ENCODE results near the gene ATP11C. TPM values are rescaled to one million over a fixed set of nuclear protein-coding genes. Genes with fewer than 3 reads are reported as not detected.

Gene ATP11C
- total and polyA plus RNA-seq, 2 of the 4 experiments (the other 2 are of a cell fraction) = 19.3 to 40.0 TPM

DNA sequence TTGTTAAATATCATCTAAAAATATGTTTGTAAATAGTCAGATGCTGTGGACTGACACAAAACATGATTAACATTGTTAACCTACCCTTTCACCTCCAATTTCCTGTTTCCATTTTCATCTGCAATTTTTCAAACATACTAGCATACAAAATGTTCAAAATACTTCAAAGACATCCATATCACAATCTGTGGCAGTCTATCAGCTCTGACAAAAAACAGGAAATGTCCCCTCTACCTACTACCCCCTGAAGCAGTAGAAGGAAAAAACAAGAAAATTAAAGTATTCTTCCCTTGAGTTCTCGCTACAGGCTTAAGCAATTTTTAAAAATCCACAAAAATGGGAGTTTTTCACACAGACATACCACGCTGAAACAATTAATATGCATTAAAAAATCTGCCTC, 116.6 kb downstream of the ATP11C start:
- POLR2A ChIA-PET (ENCODE audit: unreplicated experiment) = no interaction called here
- dilution Hi-C loops (cut with HindIII; ENCODE audit: low sequenced_read_pairs, unreplicated experiment) = no loop called here
- Histone ChIP-seq H3K14ac (replicated peaks; ENCODE audit: low read depth, low read length) (no peak overlapping the region), H2BK15ac (ENCODE audit: low read depth, low read length) (no peak overlapping the region), H3K27me3 (ENCODE audit: control insufficient read depth, insufficient read depth, low read length) (no peaks in the 10 kb centered on the region), H3K4ac (ENCODE audit: low read depth, low read length) (no peak overlapping the region), H4K20me1 (ENCODE audit: insufficient read depth, low read length) (no peaks in the 10 kb centered on the region), H4K5ac (ENCODE audit: low read depth, low read length) (no peak overlapping the region), H3K27ac (ENCODE audit: insufficient read depth, low read length) (no peak overlapping the region), H3K4me3 (ENCODE audit: insufficient read depth, low read depth, low read length) (no peak overlapping the region), H4K8ac (ENCODE audit: low read depth in 2 of 2, low read length in 2 of 2) (no peak overlapping the region), H3K9me1 (ENCODE audit: insufficient read depth, low read length) (no peaks in the 10 kb centered on the region), H3K79me1 (ENCODE audit: low read depth in 1 of 2, low read length in 2 of 2) (no peaks in the 10 kb centered on the region), H2AFZ (replicated peaks; ENCODE audit: low read length, poor library complexity) (no peak overlapping the region), H3K23ac (ENCODE audit: low read depth, low read length) (no peak overlapping the region), H3K56ac (ENCODE audit: extremely low read depth, insufficient read depth, low read length) (no peak overlapping the region), H2AK5ac (ENCODE audit: low read depth, low read length) (no peak overlapping the region), H3K9me3 (ENCODE audit: control insufficient read depth, insufficient read depth, low read length) (no peaks in the 10 kb centered on the region), H3K36me3 (ENCODE audit: control insufficient read depth, insufficient read depth, low read length) (0 out of 2 replicates have a peak, but pooled peaks cover 1% of the 10 kb centered on the region), H3K4me2 (ENCODE audit: low read depth, low read length) (no peak overlapping the region), H2BK120ac (ENCODE audit: low read depth, low read length) (no peak overlapping the region), H2AK9ac (replicated peaks; ENCODE audit: low read depth, low read length, poor library complexity) (no peak overlapping the region), H3K18ac (ENCODE audit: low read depth, low read length) (no peak overlapping the region), H3K9ac (ENCODE audit: low read depth, low read length) (no peak overlapping the region), H4K91ac (ENCODE audit: insufficient read depth, low read depth, low read length) (no peak overlapping the region), H2BK20ac (ENCODE audit: low read depth, low read length) (no peak overlapping the region), H2BK5ac (ENCODE audit: low read depth, low read length, poor library complexity, severe bottlenecking) (no peak overlapping the region), H3K4me1 (ENCODE audit: control insufficient read depth, insufficient read depth, low read length) (peaks cover 2% of the 10 kb centered on the region; the same call in 1 of the 2 replicates)
- intact Hi-C loops (cut with micrococcal nuclease) = no loop called here
- in situ Hi-C loops (cut with MboI; ENCODE audit: low sequenced_read_pairs) = no loop called here
- no peak for DNase-seq
- BruUV-seq (replicated peaks) = no TSS peak
- CTCF ChIA-PET = no interaction called here
- WGBS, 2 experiments (ENCODE audit: extremely low coverage in 2 of 2, insufficient read length in 1 of 2) = no CpG with 5 or more reads among the region's 2 CpGs
- ATAC-seq (ENCODE audit: low read depth) = no peak
- TF ChIP-seq, protein P1, sequence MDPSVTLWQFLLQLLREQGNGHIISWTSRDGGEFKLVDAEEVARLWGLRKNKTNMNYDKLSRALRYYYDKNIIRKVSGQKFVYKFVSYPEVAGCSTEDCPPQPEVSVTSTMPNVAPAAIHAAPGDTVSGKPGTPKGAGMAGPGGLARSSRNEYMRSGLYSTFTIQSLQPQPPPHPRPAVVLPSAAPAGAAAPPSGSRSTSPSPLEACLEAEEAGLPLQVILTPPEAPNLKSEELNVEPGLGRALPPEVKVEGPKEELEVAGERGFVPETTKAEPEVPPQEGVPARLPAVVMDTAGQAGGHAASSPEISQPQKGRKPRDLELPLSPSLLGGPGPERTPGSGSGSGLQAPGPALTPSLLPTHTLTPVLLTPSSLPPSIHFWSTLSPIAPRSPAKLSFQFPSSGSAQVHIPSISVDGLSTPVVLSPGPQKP (IDR thresholded peaks at IDR 0.05; ENCODE audit: borderline replicate concordance, low read depth, low read length) = no peak
- TF ChIP-seq RAD21 (IDR thresholded peaks at IDR 0.05; ENCODE audit: low read length) (no peak), BHLHE40 (IDR thresholded peaks at IDR 0.05; ENCODE audit: low read depth, low read length) (no peak), POLR2A (IDR thresholded peaks at IDR 0.05; ENCODE audit: low read depth, low read length) (no peak), NFE2L2 (IDR thresholded peaks at IDR 0.05; ENCODE audit: low read depth, low read length) (no peak), RFX5 (IDR thresholded peaks at IDR 0.05; ENCODE audit: low read depth, low read length) (no peak), CEBPB (IDR thresholded peaks at IDR 0.05; ENCODE audit: low read depth, low read length) (no peak), MXI1 (IDR thresholded peaks at IDR 0.05; ENCODE audit: borderline replicate concordance, low read depth, low read length) (no peak), CHD1 (IDR thresholded peaks at IDR 0.05; ENCODE audit: low read depth, low read length) (no peak), SMC3 (IDR thresholded peaks at IDR 0.05; ENCODE audit: low read depth, low read length) (no peak), MAZ (IDR thresholded peaks at IDR 0.05; ENCODE audit: borderline replicate concordance, low read depth, low read length) (no peak), FOS (IDR thresholded peaks at IDR 0.05; ENCODE audit: low read depth, low read length) (no peak), MAFK (IDR thresholded peaks at IDR 0.05; ENCODE audit: low read depth, low read length) (no peak), RCOR1 (IDR thresholded peaks at IDR 0.05; ENCODE audit: insufficient replicate concordance, low read length) (no peak)
- TF ChIP-seq, protein P2, sequence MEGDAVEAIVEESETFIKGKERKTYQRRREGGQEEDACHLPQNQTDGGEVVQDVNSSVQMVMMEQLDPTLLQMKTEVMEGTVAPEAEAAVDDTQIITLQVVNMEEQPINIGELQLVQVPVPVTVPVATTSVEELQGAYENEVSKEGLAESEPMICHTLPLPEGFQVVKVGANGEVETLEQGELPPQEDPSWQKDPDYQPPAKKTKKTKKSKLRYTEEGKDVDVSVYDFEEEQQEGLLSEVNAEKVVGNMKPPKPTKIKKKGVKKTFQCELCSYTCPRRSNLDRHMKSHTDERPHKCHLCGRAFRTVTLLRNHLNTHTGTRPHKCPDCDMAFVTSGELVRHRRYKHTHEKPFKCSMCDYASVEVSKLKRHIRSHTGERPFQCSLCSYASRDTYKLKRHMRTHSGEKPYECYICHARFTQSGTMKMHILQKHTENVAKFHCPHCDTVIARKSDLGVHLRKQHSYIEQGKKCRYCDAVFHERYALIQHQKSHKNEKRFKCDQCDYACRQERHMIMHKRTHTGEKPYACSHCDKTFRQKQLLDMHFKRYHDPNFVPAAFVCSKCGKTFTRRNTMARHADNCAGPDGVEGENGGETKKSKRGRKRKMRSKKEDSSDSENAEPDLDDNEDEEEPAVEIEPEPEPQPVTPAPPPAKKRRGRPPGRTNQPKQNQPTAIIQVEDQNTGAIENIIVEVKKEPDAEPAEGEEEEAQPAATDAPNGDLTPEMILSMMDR (conservative IDR thresholded peaks at IDR 0.05; ENCODE audit: low read depth, low read length) = no peak
- TF ChIP-seq, protein P3, sequence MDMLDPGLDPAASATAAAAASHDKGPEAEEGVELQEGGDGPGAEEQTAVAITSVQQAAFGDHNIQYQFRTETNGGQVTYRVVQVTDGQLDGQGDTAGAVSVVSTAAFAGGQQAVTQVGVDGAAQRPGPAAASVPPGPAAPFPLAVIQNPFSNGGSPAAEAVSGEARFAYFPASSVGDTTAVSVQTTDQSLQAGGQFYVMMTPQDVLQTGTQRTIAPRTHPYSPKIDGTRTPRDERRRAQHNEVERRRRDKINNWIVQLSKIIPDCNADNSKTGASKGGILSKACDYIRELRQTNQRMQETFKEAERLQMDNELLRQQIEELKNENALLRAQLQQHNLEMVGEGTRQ (IDR thresholded peaks at IDR 0.05; ENCODE audit: low read depth, low read length) = no peak
